Neural progenitor cell (in vitro differentiated cells): ENCODE measurements around the gene KIF26B. TPM values are rescaled to one million over a fixed set of nuclear protein-coding genes. Genes with fewer than 3 reads are reported as not detected.
"Not testable (repeated sequence)": the region's sequence is repeated elsewhere in the genome, so short reads cannot be mapped to it uniquely, and the experiment has no call there.

ENCODE experiments used
- DNase-seq: peaks from one replicate; pipeline ENCODE4 v3.0.0-alpha.2; 2016; ENCODE audit warnings: low spot score
- H2AFZ ChIP-seq: fragments of 200-600 bp; sonication (generic); replicated peaks from 2 replicates; pipeline ENCODE4 v1.6.1; 2016; ENCODE audit warnings: antibody characterized with exemption
- H3F3A ChIP-seq: fragments of 200-600 bp; sonication (generic); 2 replicates; pipeline ENCODE4 v1.6.1; 2016; ENCODE audit warnings: antibody characterized with exemption, low read depth
- H3K27ac ChIP-seq: fragments of 200-600 bp; sonication (generic); 2 replicates; pipeline ENCODE4 v1.5.1; 2016; ENCODE audit warnings: mild to moderate bottlenecking
- H3K27me3 ChIP-seq: fragments of 200-600 bp; sonication (generic); 2 replicates; pipeline ENCODE4 v1.6.1; 2016; ENCODE audit warnings: mild to moderate bottlenecking, moderate library complexity
- H3K36me3 ChIP-seq: fragments of 200-600 bp; sonication (generic); 2 replicates; pipeline ENCODE4 v1.5.1; 2016
- H3K4me1 ChIP-seq: fragments of 200-600 bp; sonication (generic); 2 replicates; pipeline ENCODE4 v1.6.1; 2016; ENCODE audit warnings: mixed run types
- H3K4me2 ChIP-seq: fragments of 200-600 bp; sonication (generic); 2 replicates; pipeline ENCODE4 v1.6.1; 2016
- H3K4me3 ChIP-seq: fragments of 200-600 bp; sonication (generic); 2 replicates; pipeline ENCODE4 v1.5.1; 2016
- H3K79me2 ChIP-seq: fragments of 200-600 bp; sonication (generic); 2 replicates; pipeline ENCODE4 v1.6.1; 2016; ENCODE audit warnings: low read depth
- H3K9ac ChIP-seq: fragments of 200-600 bp; sonication (generic); 2 replicates; pipeline ENCODE4 v1.6.1; 2016
- H3K9me3 ChIP-seq: fragments of 200-600 bp; sonication (generic); 2 replicates; pipeline ENCODE4 v1.5.1; 2016; ENCODE audit warnings: low read depth
- H4K20me1 ChIP-seq: fragments of 200-600 bp; sonication (generic); 2 replicates; pipeline ENCODE4 v1.6.1; 2016; ENCODE audit warnings: low read depth
- H3K27ac Mint-ChIP-seq: 3 replicates; pipeline ENCODE4 v1.8.0; 2021; ENCODE audit warnings: mixed read lengths
- H3K27me3 Mint-ChIP-seq: 2 replicates; pipeline ENCODE4 v1.8.0; 2022; ENCODE audit warnings: low read depth, mild to moderate bottlenecking, inconsistent platforms, moderate library complexity, mixed read lengths; ENCODE audit not compliant: insufficient read depth
- H3K36me3 Mint-ChIP-seq: 3 replicates; pipeline ENCODE4 v1.8.0; 2021; ENCODE audit warnings: mixed read lengths
- H3K4me1 Mint-ChIP-seq: 3 replicates; pipeline ENCODE4 v1.8.0; 2021; ENCODE audit warnings: mixed read lengths
- H3K4me3 Mint-ChIP-seq: 3 replicates; pipeline ENCODE4 v1.8.0; 2021; ENCODE audit warnings: mild to moderate bottlenecking, moderate library complexity, mixed read lengths
- H3K9me3 Mint-ChIP-seq: 3 replicates; pipeline ENCODE4 v1.8.0; 2020; ENCODE audit warnings: mixed read lengths
- EZH2 ChIP-seq: fragments of 200-600 bp; sonication (generic); IDR thresholded peaks from 2 replicates; pipeline ENCODE4 v1.6.1; 2017; ENCODE audit warnings: antibody characterized with exemption, mild to moderate bottlenecking, moderate library complexity
- EZH2phosphoT487 ChIP-seq: fragments of 200-600 bp; sonication (generic); IDR thresholded peaks from 2 replicates; pipeline ENCODE4 v1.6.1; 2017; ENCODE audit warnings: antibody characterized with exemption
- total RNA-seq: library from RNA; depleted of rRNA; stranded (reverse); fragments of >200 nt; gene quantifications from 2 replicates; pipeline ENCODE4 v1.2.3, GENCODE V29; 2015; ENCODE audit warnings: low replicate concordance
- TF ChIP-seq, protein P1 (sequence below): fragments of 200-600 bp; sonication (generic); IDR thresholded peaks from 2 replicates; pipeline ENCODE4 v1.5.1; 2017; ENCODE audit warnings: antibody characterized with exemption, mild to moderate bottlenecking

KIF26B gene
- total RNA-seq, 1 donor from 2014 or later = 0.47 TPM

DNA sequence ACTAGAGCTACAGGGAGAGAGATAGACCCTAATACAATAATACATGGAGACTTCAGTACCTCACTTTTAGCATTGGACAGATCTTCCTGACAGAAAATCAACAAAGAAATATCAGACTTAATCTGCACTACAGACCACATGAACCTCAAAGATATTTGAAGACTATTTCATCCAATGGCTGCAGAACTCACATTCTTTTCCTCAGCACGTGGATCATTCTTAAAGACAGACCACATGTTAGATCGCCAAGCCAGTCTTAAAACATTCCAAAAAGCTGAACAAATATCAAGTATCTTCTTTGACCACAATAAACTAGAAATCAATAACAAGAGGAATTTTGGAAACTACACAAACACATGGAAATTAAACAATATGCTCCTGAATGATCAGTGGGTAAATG lies 576.0 kb downstream of the KIF26B start:
- no peak overlapping the region for H3K4me3 Mint-ChIP-seq
- no peaks in the 10 kb centered on the region for H3K79me2 ChIP-seq
- TF ChIP-seq, protein P1, sequence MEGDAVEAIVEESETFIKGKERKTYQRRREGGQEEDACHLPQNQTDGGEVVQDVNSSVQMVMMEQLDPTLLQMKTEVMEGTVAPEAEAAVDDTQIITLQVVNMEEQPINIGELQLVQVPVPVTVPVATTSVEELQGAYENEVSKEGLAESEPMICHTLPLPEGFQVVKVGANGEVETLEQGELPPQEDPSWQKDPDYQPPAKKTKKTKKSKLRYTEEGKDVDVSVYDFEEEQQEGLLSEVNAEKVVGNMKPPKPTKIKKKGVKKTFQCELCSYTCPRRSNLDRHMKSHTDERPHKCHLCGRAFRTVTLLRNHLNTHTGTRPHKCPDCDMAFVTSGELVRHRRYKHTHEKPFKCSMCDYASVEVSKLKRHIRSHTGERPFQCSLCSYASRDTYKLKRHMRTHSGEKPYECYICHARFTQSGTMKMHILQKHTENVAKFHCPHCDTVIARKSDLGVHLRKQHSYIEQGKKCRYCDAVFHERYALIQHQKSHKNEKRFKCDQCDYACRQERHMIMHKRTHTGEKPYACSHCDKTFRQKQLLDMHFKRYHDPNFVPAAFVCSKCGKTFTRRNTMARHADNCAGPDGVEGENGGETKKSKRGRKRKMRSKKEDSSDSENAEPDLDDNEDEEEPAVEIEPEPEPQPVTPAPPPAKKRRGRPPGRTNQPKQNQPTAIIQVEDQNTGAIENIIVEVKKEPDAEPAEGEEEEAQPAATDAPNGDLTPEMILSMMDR = no peak
- TF ChIP-seq EZH2 (no peak), EZH2phosphoT487 (no peak)
- no peaks in the 10 kb centered on the region for H3K9me3 ChIP-seq
- H3K36me3 ChIP-seq = no peaks in the 10 kb centered on the region
- H3K27ac ChIP-seq = no peak overlapping the region
- no peaks in the 10 kb centered on the region for H3K27me3 ChIP-seq
- H3K4me2 ChIP-seq = no peak overlapping the region
- no peak overlapping the region for H3K27ac Mint-ChIP-seq
- H2AFZ ChIP-seq = no peak overlapping the region
- H3K4me1 ChIP-seq = no peaks in the 10 kb centered on the region
- H3K9me3 Mint-ChIP-seq = peaks cover 31% of the 10 kb centered on the region
- no peak overlapping the region for H3K4me3 ChIP-seq
- no peaks in the 10 kb centered on the region for H3F3A ChIP-seq
- DNase-seq = no peak
- no peaks in the 10 kb centered on the region for H4K20me1 ChIP-seq
- no peak overlapping the region for H3K9ac ChIP-seq
- H3K27me3 Mint-ChIP-seq = peaks cover 3% of the 10 kb centered on the region
- H3K36me3 Mint-ChIP-seq = no peaks in the 10 kb centered on the region
- H3K4me1 Mint-ChIP-seq = no peaks in the 10 kb centered on the region

DNA sequence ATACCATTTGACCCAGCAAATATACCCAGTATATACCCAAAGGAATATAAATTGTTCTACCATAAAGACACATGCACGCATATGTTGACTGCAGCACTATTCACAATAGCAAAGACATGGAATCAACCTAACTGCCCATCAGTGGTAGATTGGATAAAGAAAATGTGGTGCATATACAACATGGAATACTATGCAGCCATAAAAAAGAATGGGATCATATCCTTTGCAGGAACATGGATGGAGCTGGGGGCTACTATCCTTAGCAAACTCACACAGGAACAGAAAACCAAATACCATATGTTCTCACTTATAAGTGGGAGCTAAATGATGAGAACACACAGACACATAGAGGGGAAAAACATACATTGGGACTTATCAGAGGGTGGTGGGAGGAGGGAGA lies 585.6 kb downstream of the KIF26B start:
- peaks cover 16% of the 10 kb centered on the region for H3K4me1 Mint-ChIP-seq
- peaks cover 10% of the 10 kb centered on the region for H3K4me1 ChIP-seq
- not testable (repeated sequence) for DNase-seq, H3K9me3 ChIP-seq, H3K4me3 Mint-ChIP-seq, H3K27ac ChIP-seq, H3K36me3 ChIP-seq, H2AFZ ChIP-seq, H3K36me3 Mint-ChIP-seq, H3K27me3 Mint-ChIP-seq, H3K4me2 ChIP-seq, H3K9me3 Mint-ChIP-seq, H3K79me2 ChIP-seq, H3K27ac Mint-ChIP-seq, H3K4me3 ChIP-seq, H3F3A ChIP-seq, H3K9ac ChIP-seq, H3K27me3 ChIP-seq, H4K20me1 ChIP-seq

DNA sequence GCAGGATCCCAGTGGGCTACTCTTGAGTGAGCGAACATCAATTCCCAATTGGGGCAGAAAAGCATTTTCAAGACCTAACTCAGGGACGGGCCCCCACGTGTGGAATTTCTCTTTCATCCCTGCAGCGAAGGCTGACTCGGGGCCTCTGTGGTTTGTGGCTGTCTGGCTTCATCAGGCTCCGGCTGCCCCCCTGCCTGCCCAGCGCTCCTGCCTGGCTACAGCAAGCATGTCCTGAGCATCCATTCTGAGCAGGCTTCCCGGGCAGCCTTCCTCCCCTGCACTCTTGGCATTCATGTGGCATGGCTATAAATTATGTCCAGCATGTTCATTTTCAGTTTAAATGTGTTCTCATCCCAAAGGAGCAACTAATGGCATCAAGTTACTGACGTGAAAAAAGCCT lies 588.1 kb downstream of the KIF26B start:
- TF ChIP-seq EZH2 = no peak
- TF ChIP-seq, protein P1 = no peak
- TF ChIP-seq EZH2phosphoT487 = no peak
- Mint-ChIP-seq H3K9me3 (peaks cover 13% of the 10 kb centered on the region), H3K27ac (no peak overlapping the region), H3K4me3 (no peak overlapping the region), H3K36me3 (peaks cover 3% of the 10 kb centered on the region), H3K4me1 (peaks cover 16% of the 10 kb centered on the region), H3K27me3 (no peaks in the 10 kb centered on the region)
- peak; percentile 27 for DNase-seq
- Histone ChIP-seq H3K4me1 (peaks cover 11% of the 10 kb centered on the region), H2AFZ (no peak overlapping the region), H3F3A (peaks cover under 1% of the 10 kb centered on the region), H3K9me3 (no peaks in the 10 kb centered on the region), H3K4me2 (no peak overlapping the region), H3K79me2 (no peaks in the 10 kb centered on the region), H3K4me3 (no peak overlapping the region), H3K9ac (no peak overlapping the region), H3K27me3 (no peaks in the 10 kb centered on the region), H3K27ac (no peak overlapping the region), H4K20me1 (no peaks in the 10 kb centered on the region), H3K36me3 (no peaks in the 10 kb centered on the region)

DNA sequence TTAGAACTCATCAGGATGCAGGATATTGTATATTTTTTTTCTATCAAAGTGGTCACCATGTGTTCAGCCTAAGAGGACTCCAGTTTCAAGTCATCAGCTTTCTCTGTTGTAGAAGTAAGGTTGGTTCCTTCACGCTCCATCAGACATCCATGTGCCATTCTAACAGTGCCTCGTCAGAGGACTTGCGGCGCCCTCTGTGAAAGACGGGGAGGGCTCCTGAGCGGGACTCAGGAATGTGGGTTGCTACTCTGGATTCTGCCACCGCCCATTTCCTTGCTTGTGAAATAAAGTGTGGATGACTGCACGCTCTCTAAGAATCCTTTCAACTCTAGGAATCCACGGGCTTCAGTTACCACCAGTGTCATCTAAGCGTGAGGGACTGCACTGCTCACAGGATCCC lies 593.5 kb downstream of the KIF26B start:
- Mint-ChIP-seq H3K4me3 (no peak overlapping the region), H3K4me1 (peaks cover 38% of the 10 kb centered on the region), H3K27me3 (no peaks in the 10 kb centered on the region), H3K27ac (no peak overlapping the region), H3K9me3 (peaks cover 13% of the 10 kb centered on the region), H3K36me3 (peaks cover 4% of the 10 kb centered on the region)
- Histone ChIP-seq H3K9ac (no peak overlapping the region), H3K27me3 (no peaks in the 10 kb centered on the region), H3K4me1 (peaks cover 29% of the 10 kb centered on the region), H3K9me3 (no peaks in the 10 kb centered on the region), H2AFZ (no peak overlapping the region), H3F3A (peaks cover 19% of the 10 kb centered on the region), H3K4me3 (no peak overlapping the region), H3K4me2 (peak overlapping the region; percentile 14), H3K79me2 (no peaks in the 10 kb centered on the region), H3K36me3 (no peaks in the 10 kb centered on the region), H3K27ac (peak overlapping the region; percentile 71), H4K20me1 (no peaks in the 10 kb centered on the region)
- no peak for TF ChIP-seq EZH2
- TF ChIP-seq, protein P1 = no peak
- DNase-seq = peak; percentile 82
